K562 (cell line): ENCODE results near the gene DNAJB12. TPM values are rescaled to one million over a fixed set of nuclear protein-coding genes. Genes with fewer than 3 reads are reported as not detected.
A peak's percentile ranks its signal among the peaks of the same experiment; 100 is the strongest.

Experiments
- ATAC-seq: fragments of 200-7000 bp; cut with Tn5 transposase; 3 replicates; pipeline ENCODE4 v1.9.1; 2020; ENCODE audit warnings: moderate library complexity
- BruUV-seq: library from RNA; stranded (reverse); fragments of 400-500 nt; replicated peaks from 2 replicates; lab custom pipeline; 2021; lab: Mats Ljungman, UMichigan
- CTCF ChIA-PET: fragments of 300-600 bp; formaldehyde crosslinking; extraction: SDS; loops from one replicate; lab custom pipeline; 2021; ENCODE audit warnings: low intra/inter-chr PET ratio; lab: Yijun Ruan, JAX
- POLR2A ChIA-PET: fragments of 300-600, 350-650 bp; sonication (Branson Sonifier 250); formaldehyde crosslinking; extraction: SDS; loops from one replicate; lab custom pipeline; 2021; ENCODE audit warnings: antibody characterized with exemption, inconsistent platforms; lab: Yijun Ruan, JAX
- DNase-seq, 4 experiments: peaks; one replicate each; pipeline versions ENCODE4 v3.0.0 to v3.0.0-alpha.2; 2011 to 2018; ENCODE audit warnings: low spot score in 3 of 4, mixed read lengths in 3 of 4; ENCODE audit errors: extremely low read depth in 1 of 4
- FAIRE-seq: peaks from 2 replicates; lab custom pipeline; 2011; peaks lifted over from hg19 to GRCh38; lab: Jason Lieb, UNC
- H2AFZ ChIP-seq: 2 replicates; pipeline ENCODE4 v1.6.0; 2011; ENCODE audit warnings: low read depth, low read length, control low read depth, inconsistent platforms
- H3K27ac ChIP-seq: fragments of 200-600 bp; 3 replicates; pipeline ENCODE4 v1.8.0; 2011; ENCODE audit warnings: low read depth, mild to moderate bottlenecking, control low read depth, inconsistent platforms, low read length, moderate library complexity, mixed read lengths; ENCODE audit errors: extremely low read depth
- H3K27me3 ChIP-seq, 2 experiments: fragments of 300-600 bp in 1 of 2; 2 replicates in 1 of 2; 3 replicates in 1 of 2; pipeline versions ENCODE4 v1.6.0 to v1.8.0; 2011; ENCODE audit warnings: inconsistent platforms in 2 of 2, low read length in 2 of 2, mild to moderate bottlenecking in 1 of 2, mixed read lengths in 1 of 2, moderate library complexity in 1 of 2; ENCODE audit not compliant: control insufficient read depth in 2 of 2, insufficient read depth in 2 of 2
- H3K36me3 ChIP-seq: fragments of 300-600 bp; 3 replicates; pipeline ENCODE4 v1.8.0; 2011; ENCODE audit warnings: mild to moderate bottlenecking, low read length, inconsistent platforms; ENCODE audit not compliant: control insufficient read depth, insufficient read depth
- H3K4me1 ChIP-seq, 2 experiments: fragments of 200-600 bp in 1 of 2; replicated peaks in 1 of 2; 2 replicates in 1 of 2; 3 replicates in 1 of 2; pipeline versions ENCODE4 v1.5.1 to v1.8.0; 2011; ENCODE audit warnings: inconsistent platforms in 2 of 2, low read length in 2 of 2, mild to moderate bottlenecking in 1 of 2, mixed read lengths in 1 of 2, moderate library complexity in 1 of 2; ENCODE audit not compliant: control insufficient read depth in 2 of 2, insufficient read depth in 2 of 2
- H3K4me2 ChIP-seq: 2 replicates; pipeline ENCODE4 v1.6.1; 2011; ENCODE audit warnings: low read length, control low read depth, inconsistent platforms, mixed read lengths; ENCODE audit not compliant: insufficient read depth
- H3K4me3 ChIP-seq: fragments of 200-600 bp; sonication (generic), shearing (Covaris generic); 2 replicates; pipeline ENCODE4 v1.5.1; 2016; ENCODE audit warnings: control low read depth, inconsistent platforms
- H3K79me2 ChIP-seq: fragments of 200-600 bp; 3 replicates; pipeline ENCODE4 v1.8.0; 2011; ENCODE audit warnings: low read length, inconsistent platforms; ENCODE audit not compliant: control insufficient read depth, insufficient read depth
- H3K9ac ChIP-seq, 2 experiments: 2 replicates each; pipeline versions ENCODE4 v1.6.0 to v1.6.1; 2011; ENCODE audit warnings: low read depth in 2 of 2, low read length in 2 of 2, control low read depth in 1 of 2, inconsistent platforms in 1 of 2, mild to moderate bottlenecking in 1 of 2, mixed read lengths in 1 of 2; ENCODE audit not compliant: insufficient read depth in 1 of 2
- H3K9me1 ChIP-seq: one replicate; pipeline ENCODE4 v1.6.0; 2011; ENCODE audit warnings: inconsistent platforms, mild to moderate bottlenecking, low read length, moderate library complexity; ENCODE audit not compliant: control insufficient read depth, insufficient read depth
- H3K9me3 ChIP-seq: replicated peaks from 2 replicates; pipeline ENCODE4 v1.5.1; 2011; ENCODE audit warnings: low read depth, low read length, inconsistent platforms; ENCODE audit not compliant: control insufficient read depth, insufficient read depth
- H4K20me1 ChIP-seq: replicated peaks from 2 replicates; pipeline ENCODE4 v1.6.1; 2011; ENCODE audit warnings: low read length, inconsistent platforms, mixed read lengths; ENCODE audit not compliant: control insufficient read depth, insufficient read depth
- MYC ChIP-seq, 2 experiments: fragments of 250-450 bp in 1 of 2; sonication (Bioruptor Pico) in 1 of 2; IDR thresholded peaks; 2 replicates each; pipeline versions ENCODE4 v1.5.1 to v1.6.1; 2012 to 2021; ENCODE audit warnings: low read depth in 2 of 2, borderline replicate concordance in 1 of 2, improper control_type of control experiment in 1 of 2, low read length in 1 of 2, mild to moderate bottlenecking in 1 of 2, moderate library complexity in 1 of 2
- POLR2G ChIP-seq: fragments of 200-400 bp; formaldehyde crosslinking; IDR thresholded peaks from 2 replicates; pipeline ENCODE4 v1.6.1; 2017; ENCODE audit warnings: low read depth, mild to moderate bottlenecking, antibody characterized with exemption, low read length, moderate library complexity
- USF1 ChIP-seq: sonication (generic); formaldehyde crosslinking; IDR thresholded peaks from 2 replicates; pipeline ENCODE4 v1.9.0; 2022; ENCODE audit warnings: mild to moderate bottlenecking, missing genetic modification reagents
- ZBED1 ChIP-seq: IDR thresholded peaks from 2 replicates; pipeline ENCODE4 v1.6.1; 2014
- ZNF143 ChIP-seq: sonication (generic); formaldehyde crosslinking; IDR thresholded peaks from 2 replicates; pipeline ENCODE4 v1.9.0; 2022; ENCODE audit warnings: mild to moderate bottlenecking, missing genetic modification reagents
- WGBS: fragments of 100-300 bp; shearing (Covaris generic); methylation state at CpG from one replicate; pipeline ENCODE4 v1.1.6; 2016; ENCODE audit warnings: low coverage, mixed read lengths; ENCODE audit not compliant: insufficient coverage; ENCODE audit errors: missing lambda C conversion rate; 5-methylcytosine and 5-hydroxymethylcytosine counted together
- in situ Hi-C: fragments of 300-500 bp; cut with MboI; formaldehyde crosslinking; loops from 4 replicates; pipeline ENCODE4 v1.15.0; 2018; ENCODE audit warnings: inconsistent platforms, mixed read lengths
- intact Hi-C: fragments of 100-400 bp; cut with micrococcal nuclease; formaldehyde crosslinking; loops from 2 replicates; pipeline ENCODE4 v1.14.2; 2022
- polyA plus RNA-seq, 8 experiments: library from polyadenylated mRNA; depleted of rRNA in 4 of 8; stranded (reverse) in 5 of 8; unstranded in 3 of 8; fragments of >200 nt; fragmentation: Nextera tagmentation in 2 of 8; fragmentation: Illumina TruSeq in 1 of 8; extraction: Ambion mirVana in 2 of 8; extraction: Trizol in 1 of 8; gene quantifications; 2 replicates each; pipeline versions ENCODE4 v1.2.1 to v1.2.3, GENCODE V29; 2011 to 2014; ENCODE audit warnings: inconsistent platforms in 1 of 8, missing spikeins in 1 of 8
- total RNA-seq, 7 experiments: library from RNA; depleted of rRNA in 6 of 7; stranded (reverse); fragments of >200 nt in 6 of 7; fragmentation: Illumina TruSeq in 2 of 7; extraction: Trizol in 2 of 7; gene quantifications; 2 replicates each; pipeline versions ENCODE4 v1.2.1 to v1.2.3, GENCODE V29; 2011 to 2021; ENCODE audit warnings: low replicate concordance in 1 of 7
- TF ChIP-seq, protein P1 (sequence below): sonication (generic); formaldehyde crosslinking; IDR thresholded peaks from 2 replicates; pipeline ENCODE4 v1.9.0; 2022; ENCODE audit warnings: mild to moderate bottlenecking, missing genetic modification reagents
- TF ChIP-seq, protein P2 (sequence below): sonication (generic); formaldehyde crosslinking; IDR thresholded peaks from 2 replicates; pipeline ENCODE4 v1.8.1; 2023; ENCODE audit warnings: mild to moderate bottlenecking, missing genetic modification reagents

DNAJB12 gene
- total and polyA plus RNA-seq, 9 of the 15 experiments (the other 6 are each of a cell fraction or from before 2014, with no cell fraction given), result 3.5 to 31.5 (median 20.3) TPM

DNA sequence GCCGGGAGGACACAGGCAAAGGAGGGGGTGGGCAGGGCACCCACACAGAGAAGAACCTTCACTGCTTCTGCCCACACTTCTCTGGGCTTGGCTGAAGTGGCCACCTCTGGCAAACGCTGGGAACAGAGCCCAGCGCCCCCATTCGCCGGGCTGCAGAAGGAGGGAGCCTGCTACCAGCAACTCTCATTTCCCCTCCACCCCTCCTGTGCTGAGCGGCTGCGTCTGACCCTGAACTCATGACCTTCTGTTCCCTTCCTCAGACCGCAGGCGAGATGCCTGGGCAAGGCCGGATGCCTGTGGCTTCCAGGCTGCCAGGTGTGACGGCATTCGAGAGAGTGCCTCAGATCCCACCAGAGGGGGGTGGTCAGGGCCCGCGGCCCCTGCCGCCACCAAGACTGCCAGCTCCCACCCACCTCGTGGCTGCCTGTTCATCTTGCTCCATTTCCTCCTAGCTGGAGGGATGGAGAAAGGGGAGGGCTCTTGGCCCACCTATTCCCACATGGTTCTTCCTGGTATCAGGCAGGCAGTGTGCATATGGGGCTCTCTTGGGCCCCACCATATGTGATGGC lies 19.8 kb downstream of the DNAJB12 start:
- H2AFZ ChIP-seq, result no peak overlapping the region
- in situ Hi-C loops, result loop anchor here (5.0 to 25.0 kb wide), 4 partner anchors 200 to 1023 kb away; partner anchors contain the start of gene SLC29A3
- FAIRE-seq, result no peak

More for the DNA sequence above, 19.8 kb downstream of the DNAJB12 start:
- ChIA-PET CTCF (no interaction called here), POLR2A (interaction anchor here (0.5 to 13.1 kb wide), 6 partner anchors 10 to 729 kb away, joined by 3 to 197 read pairs (median 4); partner anchors contain the start of gene DDIT4)
- WGBS, result 80% methylated on average over 14 of the region's 16 CpGs
- no peaks in the 10 kb centered on the region for H4K20me1 ChIP-seq
- no peaks in the 10 kb centered on the region for H3K9me1 ChIP-seq
- DNase-seq, result no peak
- peaks cover 10 to 33% of the 10 kb centered on the region in 2 experiments; a peak in 4 of 5 replicates for H3K4me1 ChIP-seq
- no peaks in the 10 kb centered on the region for H3K9me3 ChIP-seq
- H3K4me2 ChIP-seq, result no peak overlapping the region
- H3K4me3 ChIP-seq, result no peak overlapping the region
- no peaks in the 10 kb centered on the region for H3K27me3 ChIP-seq
- TF ChIP-seq, protein P1, sequence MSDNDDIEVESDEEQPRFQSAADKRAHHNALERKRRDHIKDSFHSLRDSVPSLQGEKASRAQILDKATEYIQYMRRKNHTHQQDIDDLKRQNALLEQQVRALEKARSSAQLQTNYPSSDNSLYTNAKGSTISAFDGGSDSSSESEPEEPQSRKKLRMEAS, result 0 out of 2 replicates have a peak, but pooled peaks have one; percentile 6
- TF ChIP-seq POLR2G (peak; percentile 67), ZNF143 (CRISPR knock-in tag) (0 out of 2 replicates have a peak, but pooled peaks have one; percentile 36), USF1 (CRISPR knock-in tag) (peak; percentile 26; the same call in 1 of the 2 replicates), MYC (IDR thresholded peaks at IDR 0.05; ENCODE audit: low read depth, low read length) (no peak), MYC (CRISPR knock-in tag; IDR thresholded peaks at IDR 0.05; ENCODE audit: borderline replicate concordance, low read depth) (no peak), ZBED1 (0 out of 2 replicates have a peak, but pooled peaks have one; percentile 31)
- TF ChIP-seq, protein P2, sequence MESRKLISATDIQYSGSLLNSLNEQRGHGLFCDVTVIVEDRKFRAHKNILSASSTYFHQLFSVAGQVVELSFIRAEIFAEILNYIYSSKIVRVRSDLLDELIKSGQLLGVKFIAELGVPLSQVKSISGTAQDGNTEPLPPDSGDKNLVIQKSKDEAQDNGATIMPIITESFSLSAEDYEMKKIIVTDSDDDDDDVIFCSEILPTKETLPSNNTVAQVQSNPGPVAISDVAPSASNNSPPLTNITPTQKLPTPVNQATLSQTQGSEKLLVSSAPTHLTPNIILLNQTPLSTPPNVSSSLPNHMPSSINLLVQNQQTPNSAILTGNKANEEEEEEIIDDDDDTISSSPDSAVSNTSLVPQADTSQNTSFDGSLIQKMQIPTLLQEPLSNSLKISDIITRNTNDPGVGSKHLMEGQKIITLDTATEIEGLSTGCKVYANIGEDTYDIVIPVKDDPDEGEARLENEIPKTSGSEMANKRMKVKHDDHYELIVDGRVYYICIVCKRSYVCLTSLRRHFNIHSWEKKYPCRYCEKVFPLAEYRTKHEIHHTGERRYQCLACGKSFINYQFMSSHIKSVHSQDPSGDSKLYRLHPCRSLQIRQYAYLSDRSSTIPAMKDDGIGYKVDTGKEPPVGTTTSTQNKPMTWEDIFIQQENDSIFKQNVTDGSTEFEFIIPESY, result no peak
- no peak overlapping the region for H3K27ac ChIP-seq
- intact Hi-C loops, result no loop called here
- BruUV-seq, result no TSS peak
- no peaks in the 10 kb centered on the region for H3K79me2 ChIP-seq
- peaks cover 59% of the 10 kb centered on the region; the same call in 2 of the 3 replicates for H3K36me3 ChIP-seq
- peak overlapping the region in 1 of 2 experiments; percentile 66; a peak in 2 of 4 replicates for H3K9ac ChIP-seq
- ATAC-seq, result no peak
